Raji (cell line): ENCODE data around the gene ZC3H18.

Experiments used
- POLR2A ChIP-seq: IDR thresholded peaks from 2 replicates; pipeline ENCODE4 v1.6.1; 2011; ENCODE audit warnings: low read depth, low read length, control low read depth; ENCODE audit not compliant: insufficient read depth

Gene ZC3H18

GRCh38 chr16:88538366-88539060 lies 31.7 kb upstream of the ZC3H18 start:
- no peak for TF ChIP-seq POLR2A

- no peak for TF ChIP-seq POLR2A
Observed at GRCh38 chr16:88539261-88539651, 30.9 kb upstream of the ZC3H18 start.

GRCh38 chr16:88539652-88540345 lies 30.4 kb upstream of the ZC3H18 start:
- no peak for TF ChIP-seq POLR2A

GRCh38 chr16:88540346-88540977 lies 29.7 kb upstream of the ZC3H18 start:
- TF ChIP-seq POLR2A = no peak

GRCh38 chr16:88541831-88542616 lies 28.2 kb upstream of the ZC3H18 start:
- TF ChIP-seq POLR2A = no peak

GRCh38 chr16:88543230-88543813 lies 26.9 kb upstream of the ZC3H18 start:
- TF ChIP-seq POLR2A = no peak

- TF ChIP-seq POLR2A = no peak
Observed at GRCh38 chr16:88545781-88546180, 24.4 kb upstream of the ZC3H18 start.

- no peak for TF ChIP-seq POLR2A
Observed at GRCh38 chr16:88548131-88548874, 21.9 kb upstream of the ZC3H18 start.

- no peak for TF ChIP-seq POLR2A
Observed at GRCh38 chr16:88548985-88549384, 21.2 kb upstream of the ZC3H18 start.

GRCh38 chr16:88549671-88550245 lies 20.4 kb upstream of the ZC3H18 start:
- TF ChIP-seq POLR2A = no peak

GRCh38 chr16:88550246-88550661 lies 19.9 kb upstream of the ZC3H18 start:
- no peak for TF ChIP-seq POLR2A

- no peak for TF ChIP-seq POLR2A
Observed at GRCh38 chr16:88552166-88552565, 18.0 kb upstream of the ZC3H18 start.

GRCh38 chr16:88552815-88553214 lies 17.4 kb upstream of the ZC3H18 start:
- TF ChIP-seq POLR2A = no peak

GRCh38 chr16:88553739-88554138 lies 16.5 kb upstream of the ZC3H18 start:
- TF ChIP-seq POLR2A = no peak
